KMS-11 (cell line): ENCODE data around the gene CD46.
"Not testable (repeated sequence)": the region's sequence is repeated elsewhere in the genome, so short reads cannot be mapped to it uniquely, and the experiment has no call there.

Source experiments
- H2AFZ ChIP-seq: fragments of 200-600 bp; sonication (generic); 2 replicates; pipeline ENCODE4 v1.6.1; 2016; ENCODE audit warnings: antibody characterized with exemption, mixed run types, low read depth
- H3K27ac ChIP-seq: fragments of 200-600 bp; sonication (generic); 2 replicates; pipeline ENCODE4 v1.6.1; 2016; ENCODE audit warnings: mild to moderate bottlenecking, mixed run types
- H3K27me3 ChIP-seq: fragments of 200-600 bp; sonication (generic); 2 replicates; pipeline ENCODE4 v1.6.1; 2017; ENCODE audit warnings: mild to moderate bottlenecking, low read depth, mixed run types, moderate library complexity; ENCODE audit not compliant: insufficient read depth
- H3K36me3 ChIP-seq: fragments of 200-600 bp; sonication (generic); 2 replicates; pipeline ENCODE4 v1.6.1; 2017; ENCODE audit warnings: mild to moderate bottlenecking, mixed run types; ENCODE audit not compliant: insufficient read depth
- H3K4me1 ChIP-seq: fragments of 200-600 bp; sonication (generic); 2 replicates; pipeline ENCODE4 v1.6.1; 2016; ENCODE audit warnings: mild to moderate bottlenecking, low read depth, mixed run types; ENCODE audit not compliant: poor library complexity, severe bottlenecking
- H3K4me2 ChIP-seq: fragments of 200-600 bp; sonication (generic); 2 replicates; pipeline ENCODE4 v1.7.0; 2016; ENCODE audit warnings: mild to moderate bottlenecking, mixed run types
- H3K4me3 ChIP-seq: fragments of 200-600 bp; sonication (generic); IDR thresholded peaks from 2 replicates; pipeline ENCODE4 v1.6.1; 2017; ENCODE audit warnings: low read depth, low read length, mixed read lengths; ENCODE audit not compliant: insufficient read depth
- H3K79me2 ChIP-seq: fragments of 200-600 bp; sonication (generic); 2 replicates; pipeline ENCODE4 v1.6.1; 2016; ENCODE audit warnings: low read depth, mixed run types; ENCODE audit not compliant: insufficient read depth
- H3K9ac ChIP-seq: fragments of 200-600 bp; sonication (generic); 2 replicates; pipeline ENCODE4 v1.6.1; 2016; ENCODE audit warnings: mild to moderate bottlenecking, mixed run types
- H4K20me1 ChIP-seq: fragments of 200-600 bp; sonication (generic); 2 replicates; pipeline ENCODE4 v1.6.1; 2016; ENCODE audit warnings: mild to moderate bottlenecking, mixed run types; ENCODE audit not compliant: insufficient read depth
- TF ChIP-seq, protein P1 (sequence below): fragments of 200-600 bp; sonication (generic); conservative IDR thresholded peaks from 2 replicates; pipeline ENCODE4 v1.6.1; 2017; ENCODE audit warnings: low read depth, mild to moderate bottlenecking, antibody characterized with exemption, low read length, moderate library complexity, mixed read lengths

Gene CD46

DNA sequence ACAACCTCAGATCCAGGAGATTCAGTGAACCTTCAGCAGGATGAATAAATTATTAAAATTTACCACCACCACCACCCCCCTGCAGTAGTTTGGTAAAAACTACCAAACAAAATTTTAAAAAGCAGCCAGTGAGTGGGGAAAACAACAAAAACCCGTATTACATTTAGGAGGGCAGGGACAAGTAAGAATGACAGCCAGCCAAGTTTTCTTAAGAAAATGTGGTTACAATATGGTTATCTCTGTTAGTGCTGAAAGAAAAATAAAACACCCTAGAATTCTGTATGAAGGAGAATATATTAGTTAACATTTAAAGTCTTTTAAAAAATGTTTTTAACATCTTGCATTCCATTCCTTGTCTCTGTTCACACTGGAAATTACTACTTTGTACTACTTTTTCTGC is 14.7 kb downstream of the CD46 start:
- peaks cover 14% of the 10 kb centered on the region for H3K4me1 ChIP-seq
- H3K36me3 ChIP-seq, result no peaks in the 10 kb centered on the region; the same call in 1 of the 2 replicates
- TF ChIP-seq, protein P1, sequence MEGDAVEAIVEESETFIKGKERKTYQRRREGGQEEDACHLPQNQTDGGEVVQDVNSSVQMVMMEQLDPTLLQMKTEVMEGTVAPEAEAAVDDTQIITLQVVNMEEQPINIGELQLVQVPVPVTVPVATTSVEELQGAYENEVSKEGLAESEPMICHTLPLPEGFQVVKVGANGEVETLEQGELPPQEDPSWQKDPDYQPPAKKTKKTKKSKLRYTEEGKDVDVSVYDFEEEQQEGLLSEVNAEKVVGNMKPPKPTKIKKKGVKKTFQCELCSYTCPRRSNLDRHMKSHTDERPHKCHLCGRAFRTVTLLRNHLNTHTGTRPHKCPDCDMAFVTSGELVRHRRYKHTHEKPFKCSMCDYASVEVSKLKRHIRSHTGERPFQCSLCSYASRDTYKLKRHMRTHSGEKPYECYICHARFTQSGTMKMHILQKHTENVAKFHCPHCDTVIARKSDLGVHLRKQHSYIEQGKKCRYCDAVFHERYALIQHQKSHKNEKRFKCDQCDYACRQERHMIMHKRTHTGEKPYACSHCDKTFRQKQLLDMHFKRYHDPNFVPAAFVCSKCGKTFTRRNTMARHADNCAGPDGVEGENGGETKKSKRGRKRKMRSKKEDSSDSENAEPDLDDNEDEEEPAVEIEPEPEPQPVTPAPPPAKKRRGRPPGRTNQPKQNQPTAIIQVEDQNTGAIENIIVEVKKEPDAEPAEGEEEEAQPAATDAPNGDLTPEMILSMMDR, result no peak
- H2AFZ ChIP-seq, result no peak overlapping the region
- no peaks in the 10 kb centered on the region for H3K79me2 ChIP-seq
- no peaks in the 10 kb centered on the region for H4K20me1 ChIP-seq
- H3K4me2 ChIP-seq, result no peak overlapping the region
- no peak overlapping the region for H3K4me3 ChIP-seq
- H3K27ac ChIP-seq, result no peak overlapping the region
- no peak overlapping the region for H3K9ac ChIP-seq
- no peaks in the 10 kb centered on the region for H3K27me3 ChIP-seq

DNA sequence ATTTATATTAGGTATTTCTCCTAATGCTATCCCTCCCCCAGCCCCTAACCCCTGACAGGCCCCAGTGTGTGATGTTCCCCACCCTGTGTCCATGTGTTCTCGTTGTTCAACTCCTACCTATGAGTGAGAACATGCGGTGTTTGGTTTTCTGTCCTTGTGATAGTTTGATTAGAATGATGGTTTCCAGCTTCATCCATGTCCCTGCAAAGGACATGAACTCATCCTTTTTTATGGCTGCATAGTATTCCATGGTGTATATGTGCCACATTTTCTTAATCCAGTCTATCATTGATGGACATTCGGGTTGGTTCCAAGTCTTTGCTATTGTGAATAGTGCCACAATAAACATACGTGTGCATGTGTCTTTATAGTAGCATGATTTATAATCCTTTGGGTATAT is 18.7 kb downstream of the CD46 start:
- not testable (repeated sequence) for H3K27me3 ChIP-seq, H3K36me3 ChIP-seq, H4K20me1 ChIP-seq, H3K4me2 ChIP-seq, H3K9ac ChIP-seq, H3K27ac ChIP-seq, H3K4me3 ChIP-seq, H2AFZ ChIP-seq
- Histone ChIP-seq H3K4me1 (peaks cover 14% of the 10 kb centered on the region), H3K79me2 (peaks cover 12% of the 10 kb centered on the region; the same call in 1 of the 2 replicates)

DNA sequence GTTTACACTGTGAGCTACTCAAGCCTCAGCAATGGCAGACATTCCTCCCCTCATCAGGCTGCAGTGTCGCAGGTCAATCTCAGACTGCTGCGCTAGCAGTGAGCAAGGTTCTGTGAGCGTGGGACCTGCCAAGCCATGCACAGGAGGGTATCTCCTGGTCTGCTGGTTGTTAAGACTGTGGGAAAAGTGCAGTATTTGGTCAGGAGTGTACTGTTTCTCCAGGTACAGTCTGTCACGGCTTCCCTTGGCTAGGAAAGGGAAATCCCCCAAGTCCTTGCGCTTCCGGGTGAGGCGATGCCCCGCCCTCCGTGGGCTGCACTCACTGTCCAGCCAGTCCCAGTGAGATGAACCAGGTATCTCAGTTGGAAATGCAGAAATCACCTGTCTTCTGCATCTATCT is 24.2 kb downstream of the CD46 start:
- H3K9ac ChIP-seq, H2AFZ ChIP-seq, H3K27me3 ChIP-seq, H3K4me2 ChIP-seq, H3K36me3 ChIP-seq, H3K27ac ChIP-seq, H4K20me1 ChIP-seq, H3K4me1 ChIP-seq, H3K4me3 ChIP-seq: not testable (repeated sequence)
- peaks cover 12% of the 10 kb centered on the region; the same call in 1 of the 2 replicates for H3K79me2 ChIP-seq

DNA sequence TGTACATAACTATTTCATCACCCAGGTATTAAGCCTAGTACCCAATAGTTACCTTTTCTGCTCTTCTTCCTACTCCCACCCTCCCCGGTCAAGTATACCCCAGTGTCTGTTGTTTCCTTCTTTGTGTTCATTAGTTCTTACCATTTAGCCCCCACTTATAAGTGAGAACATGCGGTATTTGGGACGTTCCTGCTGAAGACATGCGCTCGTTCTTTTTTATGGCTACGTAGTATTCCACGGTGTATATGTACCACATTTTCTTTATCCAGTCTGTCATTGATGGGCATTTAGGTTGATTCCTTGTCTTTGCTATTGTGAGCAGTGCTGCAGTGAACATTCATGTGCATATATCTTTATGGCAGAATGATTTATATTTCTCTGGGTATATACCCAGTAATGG is 25.6 kb downstream of the CD46 start:
- H3K9ac ChIP-seq, H3K27me3 ChIP-seq, H3K4me2 ChIP-seq, H3K27ac ChIP-seq, H4K20me1 ChIP-seq, H3K79me2 ChIP-seq, H3K36me3 ChIP-seq, H2AFZ ChIP-seq, H3K4me1 ChIP-seq, H3K4me3 ChIP-seq: not testable (repeated sequence)

DNA sequence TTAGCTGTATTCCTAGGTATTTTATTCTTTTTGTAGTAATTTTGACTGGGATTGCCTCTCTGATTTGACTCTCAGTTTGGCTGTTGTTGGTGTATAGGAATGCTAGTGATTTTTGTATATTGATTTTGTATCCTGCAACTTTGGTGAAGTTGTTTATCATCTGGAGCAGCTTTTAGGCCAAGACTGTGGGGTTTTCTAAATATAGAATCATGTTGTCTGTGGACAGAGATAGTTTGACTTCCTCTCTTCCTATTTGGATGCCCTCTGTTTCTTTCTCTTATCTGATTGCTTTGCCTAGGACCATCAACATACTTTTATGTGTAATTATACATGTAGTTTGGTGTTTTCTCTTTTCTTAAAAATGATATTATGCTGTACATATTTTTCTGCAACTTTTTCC is 27.2 kb downstream of the CD46 start:
- TF ChIP-seq, protein P1, result no peak
- 0 out of 2 replicates have a peak, but pooled peaks cover 9% of the 10 kb centered on the region for H3K36me3 ChIP-seq

DNA sequence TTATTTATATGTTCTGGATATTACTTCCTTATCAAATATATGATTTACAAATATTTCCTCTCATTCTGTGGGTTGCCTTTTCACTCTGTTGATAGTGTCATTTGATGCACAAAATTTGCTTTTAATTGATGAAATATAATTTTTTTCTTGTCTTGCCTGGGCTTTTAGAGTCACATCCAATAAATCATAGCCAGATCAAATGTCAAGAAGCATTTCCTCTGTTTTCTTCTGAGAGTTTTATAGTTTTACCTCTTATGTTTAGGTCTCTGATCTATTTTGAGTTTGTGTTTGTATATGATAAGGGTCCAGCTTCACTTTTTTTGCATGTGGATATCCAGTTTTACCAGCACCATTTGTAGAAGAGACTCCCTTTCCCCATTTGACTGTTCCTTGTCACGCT is 29.5 kb downstream of the CD46 start:
- peaks cover 3% of the 10 kb centered on the region for H3K4me1 ChIP-seq
- H3K9ac ChIP-seq, result no peak overlapping the region
- H3K4me2 ChIP-seq, result no peak overlapping the region
- no peak overlapping the region for H3K27ac ChIP-seq
- TF ChIP-seq, protein P1, result no peak
- peaks cover 9% of the 10 kb centered on the region; the same call in 1 of the 2 replicates for H3K36me3 ChIP-seq
- no peak overlapping the region for H2AFZ ChIP-seq
- no peaks in the 10 kb centered on the region; the same call in 1 of the 2 replicates for H3K79me2 ChIP-seq
- no peaks in the 10 kb centered on the region for H3K27me3 ChIP-seq
- H4K20me1 ChIP-seq, result no peaks in the 10 kb centered on the region
- H3K4me3 ChIP-seq, result no peak overlapping the region

More for the DNA sequence above, 27.2 kb downstream of the CD46 start:
- no peaks in the 10 kb centered on the region for H3K27me3 ChIP-seq
- H2AFZ ChIP-seq, result no peak overlapping the region
- peaks cover 3% of the 10 kb centered on the region for H3K4me1 ChIP-seq
- H3K79me2 ChIP-seq, result peaks cover 3% of the 10 kb centered on the region; the same call in 1 of the 2 replicates
- H4K20me1 ChIP-seq, result no peaks in the 10 kb centered on the region
- no peak overlapping the region for H3K9ac ChIP-seq
- H3K4me2 ChIP-seq, result no peak overlapping the region
- no peak overlapping the region for H3K27ac ChIP-seq
- no peak overlapping the region for H3K4me3 ChIP-seq
